ENCODE results near the gene SMAGP. TPM values are rescaled to one million over a fixed set of nuclear protein-coding genes. Genes with fewer than 3 reads are reported as not detected.

SMAGP gene
- total and polyA plus RNA-seq, 2 of the 4 experiments (the other 2 are of a cell fraction), result 12.2 to 42.7 TPM

- Histone ChIP-seq H2AFZ (replicated peaks; ENCODE audit: low read length, poor library complexity) (no peak overlapping the region), H3K23ac (ENCODE audit: low read depth, low read length) (no peak overlapping the region), H3K14ac (replicated peaks; ENCODE audit: low read depth, low read length) (no peak overlapping the region), H3K79me1 (ENCODE audit: low read depth in 1 of 2, low read length in 2 of 2) (peaks cover 26 to 49% of the 10 kb centered on the region in 2 experiments; a peak in 3 of 4 replicates), H3K9ac (ENCODE audit: low read depth, low read length) (no peak overlapping the region), H3K9me1 (ENCODE audit: insufficient read depth, low read length) (peaks cover 12% of the 10 kb centered on the region; the same call in 1 of the 2 replicates), H3K4ac (ENCODE audit: low read depth, low read length) (no peak overlapping the region), H3K27me3 (ENCODE audit: control insufficient read depth, insufficient read depth, low read length) (no peaks in the 10 kb centered on the region), H3K56ac (ENCODE audit: extremely low read depth, insufficient read depth, low read length) (no peak overlapping the region), H3K4me2 (ENCODE audit: low read depth, low read length) (no peak overlapping the region), H3K9me3 (ENCODE audit: control insufficient read depth, insufficient read depth, low read length) (no peaks in the 10 kb centered on the region), H4K20me1 (ENCODE audit: insufficient read depth, low read length) (no peaks in the 10 kb centered on the region), H2BK120ac (ENCODE audit: low read depth, low read length) (no peak overlapping the region), H4K91ac (ENCODE audit: insufficient read depth, low read depth, low read length) (no peak overlapping the region), H3K27ac (ENCODE audit: insufficient read depth, low read length) (no peak overlapping the region), H2BK15ac (ENCODE audit: low read depth, low read length) (no peak overlapping the region; the same call in 2 of the 3 replicates), H3K4me3 (ENCODE audit: insufficient read depth, low read depth, low read length) (no peak overlapping the region), H4K8ac (ENCODE audit: low read depth in 2 of 2, low read length in 2 of 2) (no peak overlapping the region), H4K5ac (ENCODE audit: low read depth, low read length) (no peak overlapping the region), H3K18ac (ENCODE audit: low read depth, low read length) (no peak overlapping the region), H2BK20ac (ENCODE audit: low read depth, low read length) (no peak overlapping the region), H3K4me1 (ENCODE audit: control insufficient read depth, insufficient read depth, low read length) (0 out of 2 replicates have a peak, but pooled peaks cover 2% of the 10 kb centered on the region), H2BK5ac (ENCODE audit: low read depth, low read length, poor library complexity, severe bottlenecking) (no peak overlapping the region), H2AK5ac (ENCODE audit: low read depth, low read length) (peak overlapping the region; percentile 70; the same call in 1 of the 2 replicates), H3K36me3 (ENCODE audit: control insufficient read depth, insufficient read depth, low read length) (no peaks in the 10 kb centered on the region), H2AK9ac (replicated peaks; ENCODE audit: low read depth, low read length, poor library complexity) (no peak overlapping the region)
- intact Hi-C loops (cut with micrococcal nuclease), result no loop called here
- WGBS, 2 experiments (ENCODE audit: extremely low coverage in 2 of 2, insufficient read length in 1 of 2), result no CpG with 5 or more reads among the region's 3 CpGs
- no peak for DNase-seq
- no peak for TF ChIP-seq FOS (IDR thresholded peaks at IDR 0.05; ENCODE audit: low read depth, low read length)
- TF ChIP-seq NFE2L2 (IDR thresholded peaks at IDR 0.05; ENCODE audit: low read depth, low read length), result no peak
- no peak for TF ChIP-seq ELK1 (IDR thresholded peaks at IDR 0.05; ENCODE audit: borderline replicate concordance, low read depth, low read length)
- TF ChIP-seq CTCF (conservative IDR thresholded peaks at IDR 0.05; ENCODE audit: low read depth, low read length), result no peak
- TF ChIP-seq MAFK (IDR thresholded peaks at IDR 0.05; ENCODE audit: low read depth, low read length), result no peak
- TF ChIP-seq BHLHE40 (IDR thresholded peaks at IDR 0.05; ENCODE audit: low read depth, low read length), result no peak
- no peak for TF ChIP-seq USF2 (IDR thresholded peaks at IDR 0.05; ENCODE audit: low read depth, low read length)
- TF ChIP-seq MXI1 (IDR thresholded peaks at IDR 0.05; ENCODE audit: borderline replicate concordance, low read depth, low read length), result no peak
- no peak for TF ChIP-seq CEBPB (IDR thresholded peaks at IDR 0.05; ENCODE audit: low read depth, low read length)
- no peak for TF ChIP-seq RCOR1 (IDR thresholded peaks at IDR 0.05; ENCODE audit: insufficient replicate concordance, low read length)
- no peak for TF ChIP-seq SMC3 (IDR thresholded peaks at IDR 0.05; ENCODE audit: low read depth, low read length)
- no peak for TF ChIP-seq RFX5 (IDR thresholded peaks at IDR 0.05; ENCODE audit: low read depth, low read length)
- TF ChIP-seq CHD1 (IDR thresholded peaks at IDR 0.05; ENCODE audit: low read depth, low read length), result no peak
- no peak for TF ChIP-seq MAZ (IDR thresholded peaks at IDR 0.05; ENCODE audit: borderline replicate concordance, low read depth, low read length)
- TF ChIP-seq POLR2A (IDR thresholded peaks at IDR 0.05; ENCODE audit: low read depth, low read length), result no peak
- no peak for TF ChIP-seq RAD21 (IDR thresholded peaks at IDR 0.05; ENCODE audit: low read length)
- BruUV-seq (replicated peaks), result no TSS peak
- dilution Hi-C loops (cut with HindIII; ENCODE audit: low sequenced_read_pairs, unreplicated experiment), result no loop called here
- no peak for ATAC-seq (ENCODE audit: low read depth)
- in situ Hi-C loops (cut with MboI; ENCODE audit: low sequenced_read_pairs), result no loop called here
- CTCF ChIA-PET, result interaction anchor here (0.7 to 1.2 kb wide), 2 partner anchors 38 to 75 kb away, joined by 3 to 4 read pairs; no protein-coding TSS in a partner anchor
- POLR2A ChIA-PET (ENCODE audit: unreplicated experiment), result no interaction called here
Observed at GRCh38 chr12:51263341-51263740, 6.9 kb downstream of the SMAGP start.

Measured in IMR-90 (cell line).